HCEC 1CT (cell line): ENCODE measurements around the gene TMEM129.

Experiments used
- DNase-seq: peaks from one replicate; pipeline ENCODE4 v3.0.0-alpha.2; 2017

TMEM129 gene

GRCh38 chr4:1757836-1758235 is 36.7 kb upstream of the TMEM129 start:
- DNase-seq = no peak

GRCh38 chr4:1756893-1757779 is 36.0 kb upstream of the TMEM129 start:
- no peak for DNase-seq

- DNase-seq = no peak
Observed at GRCh38 chr4:1756079-1756478, 35.0 kb upstream of the TMEM129 start.

- no peak for DNase-seq
Observed at GRCh38 chr4:1755297-1755696, 34.2 kb upstream of the TMEM129 start.

GRCh38 chr4:1754336-1754735 is 33.2 kb upstream of the TMEM129 start:
- no peak for DNase-seq

GRCh38 chr4:1753697-1754311 is 32.7 kb upstream of the TMEM129 start:
- DNase-seq = no peak

GRCh38 chr4:1753294-1753696 is 32.2 kb upstream of the TMEM129 start:
- DNase-seq = no peak

- DNase-seq = no peak
Observed at GRCh38 chr4:1752284-1753041, 31.3 kb upstream of the TMEM129 start.

- DNase-seq = no peak
Observed at GRCh38 chr4:1751919-1752283, 30.8 kb upstream of the TMEM129 start.

GRCh38 chr4:1751155-1751918 is 30.2 kb upstream of the TMEM129 start:
- DNase-seq = no peak

- no peak for DNase-seq
Observed at GRCh38 chr4:1750381-1751154, 29.4 kb upstream of the TMEM129 start.

- no peak for DNase-seq
Observed at GRCh38 chr4:1749826-1750225, 28.7 kb upstream of the TMEM129 start.

- DNase-seq = no peak
Observed at GRCh38 chr4:1749370-1749769, 28.2 kb upstream of the TMEM129 start.

- DNase-seq = peak; percentile 27
Observed at GRCh38 chr4:1748465-1748995, 27.4 kb upstream of the TMEM129 start.

- DNase-seq = no peak
Observed at GRCh38 chr4:1747603-1747967, 26.5 kb upstream of the TMEM129 start.

- no peak for DNase-seq
Observed at GRCh38 chr4:1746919-1747602, 25.9 kb upstream of the TMEM129 start.

GRCh38 chr4:1746265-1746691 is 25.2 kb upstream of the TMEM129 start:
- peak; percentile 34 for DNase-seq

GRCh38 chr4:1745697-1746096 is 24.6 kb upstream of the TMEM129 start:
- DNase-seq = no peak

GRCh38 chr4:1745165-1745564 is 24.0 kb upstream of the TMEM129 start:
- DNase-seq = no peak

GRCh38 chr4:1744552-1744951 is 23.4 kb upstream of the TMEM129 start:
- no peak for DNase-seq

- no peak for DNase-seq
Observed at GRCh38 chr4:1743975-1744374, 22.9 kb upstream of the TMEM129 start.
